ENCODE data around the gene MIF. TPM values are rescaled to one million over a fixed set of nuclear protein-coding genes. Genes with fewer than 3 reads are reported as not detected.
"Not testable (repeated sequence)": the region's sequence is repeated elsewhere in the genome, so short reads cannot be mapped to it uniquely, and the experiment has no call there.

The MIF gene
- total RNA-seq, 1 experiment from 2014 or later = 957 TPM

DNA sequence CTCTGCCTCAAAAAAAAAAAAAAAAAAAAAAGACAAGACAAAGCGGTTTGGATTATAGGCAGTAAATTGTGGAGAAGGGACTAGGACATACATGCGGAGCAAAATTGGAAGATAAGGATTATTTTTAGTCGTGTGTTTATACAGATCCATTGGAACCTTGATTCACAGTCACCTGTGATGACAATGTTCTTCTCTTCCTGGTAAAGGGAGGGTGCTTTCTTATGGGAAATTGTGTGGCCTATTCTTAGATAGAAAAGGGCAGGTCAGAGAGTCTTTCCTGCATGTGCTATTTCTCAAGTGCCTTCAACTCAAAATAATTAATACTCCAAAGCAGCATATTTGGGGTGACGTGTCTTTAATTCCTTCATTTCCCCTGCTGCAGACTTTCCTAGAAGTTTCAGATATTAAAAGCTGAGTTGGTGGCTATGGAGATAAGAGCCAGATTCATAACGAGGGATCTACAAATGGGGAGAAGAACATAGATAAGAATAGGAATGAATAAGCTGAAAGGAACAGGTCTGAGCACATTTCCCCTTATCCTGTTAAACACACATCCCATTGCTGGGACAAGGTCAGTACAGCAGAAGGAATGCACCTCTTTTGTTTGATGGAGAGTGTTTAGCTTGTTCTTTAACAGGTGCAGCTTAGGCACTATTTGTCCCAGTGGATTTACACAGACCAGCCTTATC is 44.3 kb downstream of the MIF start:
- H3K36me3 ChIP-seq (ENCODE audit: low read depth, low read length) = no peaks in the 10 kb centered on the region
- BruUV-seq (replicated peaks) = no TSS peak
- intact Hi-C loops (cut with micrococcal nuclease) = no loop called here
- ChIA-PET CTCF (no interaction called here), POLR2A (ENCODE audit: unreplicated experiment) (no interaction called here)
- H3K79me2 ChIP-seq (ENCODE audit: low read length) = no peaks in the 10 kb centered on the region
- TF ChIP-seq EZH2 (IDR thresholded peaks at IDR 0.05; ENCODE audit: low read length, unreplicated experiment) (no peak), EZH2phosphoT487 (IDR thresholded peaks at IDR 0.05; ENCODE audit: borderline replicate concordance, low read length) (no peak)
- TF ChIP-seq, protein P1, sequence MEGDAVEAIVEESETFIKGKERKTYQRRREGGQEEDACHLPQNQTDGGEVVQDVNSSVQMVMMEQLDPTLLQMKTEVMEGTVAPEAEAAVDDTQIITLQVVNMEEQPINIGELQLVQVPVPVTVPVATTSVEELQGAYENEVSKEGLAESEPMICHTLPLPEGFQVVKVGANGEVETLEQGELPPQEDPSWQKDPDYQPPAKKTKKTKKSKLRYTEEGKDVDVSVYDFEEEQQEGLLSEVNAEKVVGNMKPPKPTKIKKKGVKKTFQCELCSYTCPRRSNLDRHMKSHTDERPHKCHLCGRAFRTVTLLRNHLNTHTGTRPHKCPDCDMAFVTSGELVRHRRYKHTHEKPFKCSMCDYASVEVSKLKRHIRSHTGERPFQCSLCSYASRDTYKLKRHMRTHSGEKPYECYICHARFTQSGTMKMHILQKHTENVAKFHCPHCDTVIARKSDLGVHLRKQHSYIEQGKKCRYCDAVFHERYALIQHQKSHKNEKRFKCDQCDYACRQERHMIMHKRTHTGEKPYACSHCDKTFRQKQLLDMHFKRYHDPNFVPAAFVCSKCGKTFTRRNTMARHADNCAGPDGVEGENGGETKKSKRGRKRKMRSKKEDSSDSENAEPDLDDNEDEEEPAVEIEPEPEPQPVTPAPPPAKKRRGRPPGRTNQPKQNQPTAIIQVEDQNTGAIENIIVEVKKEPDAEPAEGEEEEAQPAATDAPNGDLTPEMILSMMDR (conservative IDR thresholded peaks at IDR 0.05; ENCODE audit: low read depth, low read length) = no peak
- ATAC-seq (no peak), DNase-seq (no peak)
- H3K9me2 ChIP-seq (replicated peaks; ENCODE audit: low read length) = no peaks in the 10 kb centered on the region
- no peaks in the 10 kb centered on the region for H3K4me1 ChIP-seq (ENCODE audit: insufficient read depth, low read length)
- H2AFZ ChIP-seq (ENCODE audit: low read length) = no peak overlapping the region
- no peaks in the 10 kb centered on the region for H3F3A ChIP-seq (ENCODE audit: low read length, unreplicated experiment)
- H4K20me1 ChIP-seq (ENCODE audit: low read length) = no peaks in the 10 kb centered on the region
- H3K9me3 ChIP-seq (ENCODE audit: low read length) = no peaks in the 10 kb centered on the region
- no peak overlapping the region for H3K9ac ChIP-seq (ENCODE audit: low read length)
- H3K4me3 ChIP-seq (ENCODE audit: low read length) = no peak overlapping the region
- H3K4me2 ChIP-seq (ENCODE audit: low read length) = no peak overlapping the region
- H3K27ac ChIP-seq (ENCODE audit: low read length) = no peak overlapping the region
- no peaks in the 10 kb centered on the region for H3K27me3 ChIP-seq (ENCODE audit: low read length)

DNA sequence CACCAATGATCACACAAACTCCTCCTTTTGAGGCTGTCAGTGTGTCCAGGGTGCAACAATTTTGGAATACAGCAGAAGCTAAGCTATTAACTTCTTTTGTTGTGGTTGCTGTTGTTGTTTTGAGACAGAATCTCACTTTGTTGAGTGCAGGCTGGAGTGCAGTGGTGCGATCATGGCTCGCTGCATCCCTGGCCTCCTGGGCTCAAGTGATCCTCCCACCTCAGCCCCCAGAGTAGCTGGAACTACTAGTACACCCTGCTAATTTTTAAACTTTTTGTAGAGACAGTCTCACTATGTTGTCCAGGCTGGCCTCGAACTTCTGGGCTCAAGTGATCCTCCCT is 44.8 kb downstream of the MIF start:
- no peak overlapping the region for H3K9ac ChIP-seq (ENCODE audit: low read length)
- H3F3A ChIP-seq (ENCODE audit: low read length, unreplicated experiment) = no peaks in the 10 kb centered on the region
- H2AFZ ChIP-seq (ENCODE audit: low read length) = no peak overlapping the region
- no peak overlapping the region for H3K4me2 ChIP-seq (ENCODE audit: low read length)
- ChIA-PET POLR2A (ENCODE audit: unreplicated experiment) (no interaction called here), CTCF (no interaction called here)
- intact Hi-C loops (cut with micrococcal nuclease) = no loop called here
- DNase-seq = no peak
- no peaks in the 10 kb centered on the region for H3K36me3 ChIP-seq (ENCODE audit: low read depth, low read length)
- no TSS peak for BruUV-seq (replicated peaks)
- H3K79me2 ChIP-seq (ENCODE audit: low read length) = no peaks in the 10 kb centered on the region
- TF ChIP-seq, protein P1 (conservative IDR thresholded peaks at IDR 0.05; ENCODE audit: low read depth, low read length) = no peak
- TF ChIP-seq EZH2phosphoT487 (IDR thresholded peaks at IDR 0.05; ENCODE audit: borderline replicate concordance, low read length) = no peak
- TF ChIP-seq EZH2 (IDR thresholded peaks at IDR 0.05; ENCODE audit: low read length, unreplicated experiment) = no peak
- no peaks in the 10 kb centered on the region for H3K9me2 ChIP-seq (replicated peaks; ENCODE audit: low read length)
- H3K4me3 ChIP-seq (ENCODE audit: low read length) = no peak overlapping the region
- no peaks in the 10 kb centered on the region for H3K27me3 ChIP-seq (ENCODE audit: low read length)
- H3K4me1 ChIP-seq (ENCODE audit: insufficient read depth, low read length) = no peaks in the 10 kb centered on the region
- no peaks in the 10 kb centered on the region for H3K9me3 ChIP-seq (ENCODE audit: low read length)
- no peak overlapping the region for H3K27ac ChIP-seq (ENCODE audit: low read length)
- ATAC-seq = no peak
- H4K20me1 ChIP-seq (ENCODE audit: low read length) = no peaks in the 10 kb centered on the region

DNA sequence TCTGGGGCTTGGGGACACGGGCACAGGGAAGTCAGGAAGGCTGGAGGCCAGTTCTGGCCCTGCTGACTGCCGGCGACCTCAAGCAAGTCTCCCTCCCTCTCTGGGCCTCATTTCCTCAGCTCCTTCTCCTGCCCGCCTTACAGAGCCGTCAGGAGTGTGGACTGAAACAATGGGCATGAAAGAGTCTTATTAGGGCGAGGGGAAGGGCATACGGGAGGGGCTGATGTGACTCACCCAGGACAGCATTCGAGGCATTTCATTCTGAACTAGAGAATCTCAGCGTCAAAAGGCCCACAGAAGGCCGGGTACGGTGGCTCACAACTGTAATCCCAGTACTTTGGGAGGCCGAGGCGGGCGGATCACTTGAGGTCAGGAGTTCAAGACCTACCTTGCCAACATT is 46.0 kb downstream of the MIF start:
- H3K9me3 ChIP-seq (ENCODE audit: low read length); H4K20me1 ChIP-seq (ENCODE audit: low read length); POLR2A ChIA-PET (ENCODE audit: unreplicated experiment); H3K36me3 ChIP-seq (ENCODE audit: low read depth, low read length); H3K79me2 ChIP-seq (ENCODE audit: low read length); DNase-seq; H2AFZ ChIP-seq (ENCODE audit: low read length); H3K27ac ChIP-seq (ENCODE audit: low read length); H3K4me3 ChIP-seq (ENCODE audit: low read length); H3K4me2 ChIP-seq (ENCODE audit: low read length); H3K9ac ChIP-seq (ENCODE audit: low read length); H3K9me2 ChIP-seq (replicated peaks; ENCODE audit: low read length); H3F3A ChIP-seq (ENCODE audit: low read length, unreplicated experiment); H3K27me3 ChIP-seq (ENCODE audit: low read length); H3K4me1 ChIP-seq (ENCODE audit: insufficient read depth, low read length); BruUV-seq (replicated peaks); intact Hi-C loops (cut with micrococcal nuclease); CTCF ChIA-PET: not testable (repeated sequence)
- ATAC-seq = peak; percentile 62

Other genes starting within 250 kb of the MIF start
- gene RGL4, start 203.4 kb upstream of the MIF start, total RNA-seq (2014; rRNA removed) = not detected in 2 replicates
- 2.3 and 3.7 TPM in 2 replicates for gene ZNF70, start 143.3 kb upstream of the MIF start, total RNA-seq (2014; rRNA removed)
- gene VPREB3, start 140.0 kb upstream of the MIF start, total RNA-seq (2014; rRNA removed) = 0.77 TPM in 1 of 2 replicates, not detected in the other
- not detected in 2 replicates for gene C22orf15, start 131.4 kb upstream of the MIF start, total RNA-seq (2014; rRNA removed)
- 52.2 and 98.1 TPM in 2 replicates for gene CHCHD10, start 126.4 kb upstream of the MIF start, total RNA-seq (2014; rRNA removed)
- 2.4 and 5.9 TPM in 2 replicates for gene MMP11, start 121.5 kb upstream of the MIF start, total RNA-seq (2014; rRNA removed)
- 85.9 and 96.8 TPM in 2 replicates for gene SMARCB1, start 107.4 kb upstream of the MIF start, total RNA-seq (2014; rRNA removed)
- gene DERL3, start 55.4 kb upstream of the MIF start, total RNA-seq (2014; rRNA removed) = not detected in 2 replicates
- 8.0 and 9.4 TPM in 2 replicates for gene SLC2A11, start 36.5 kb upstream of the MIF start, total RNA-seq (2014; rRNA removed)
- 2.6 and 3.2 TPM in 2 replicates for gene GSTT2B, start 66.8 kb downstream of the MIF start, total RNA-seq (2014; rRNA removed)
- gene DDTL, start 72.5 kb downstream of the MIF start, total RNA-seq (2014; rRNA removed) = 0.73 TPM in 1 of 2 replicates, not detected in the other
- gene DDT, start 80.1 kb downstream of the MIF start, total RNA-seq (2014; rRNA removed) = 203 and 222 TPM in 2 replicates
- not detected in 2 replicates for gene GSTT2, start 85.8 kb downstream of the MIF start, total RNA-seq (2014; rRNA removed)
- gene GSTT4, start 111.1 kb downstream of the MIF start, total RNA-seq (2014; rRNA removed) = not detected in 2 replicates
- 37.3 and 41.1 TPM in 2 replicates for gene CABIN1, start 116.9 kb downstream of the MIF start, total RNA-seq (2014; rRNA removed)

Measured in PC-3 (cell line).